Measurements from ENCODE around the gene CD96. TPM values are rescaled to one million over a fixed set of nuclear protein-coding genes. Genes with fewer than 3 reads are reported as not detected.
"Not testable (repeated sequence)": the region's sequence is repeated elsewhere in the genome, so short reads cannot be mapped to it uniquely, and the experiment has no call there.

The CD96 gene
- 0.33 TPM for polyA plus RNA-seq (ENCODE audit: insufficient read length)

GRCh38 chr3:111541911-111542483 lies at the start of gene CD96:
Gene CD96, plus strand, starts transcription at chr3:111542197. Its CDS starts 52 bp downstream, at chr3:111542249.
- DNase-seq (ENCODE audit: low read depth) = no peak

- no peak for DNase-seq (ENCODE audit: low read depth)
Observed at GRCh38 chr3:111493276-111493675, 48.7 kb upstream of the CD96 start.

DNA sequence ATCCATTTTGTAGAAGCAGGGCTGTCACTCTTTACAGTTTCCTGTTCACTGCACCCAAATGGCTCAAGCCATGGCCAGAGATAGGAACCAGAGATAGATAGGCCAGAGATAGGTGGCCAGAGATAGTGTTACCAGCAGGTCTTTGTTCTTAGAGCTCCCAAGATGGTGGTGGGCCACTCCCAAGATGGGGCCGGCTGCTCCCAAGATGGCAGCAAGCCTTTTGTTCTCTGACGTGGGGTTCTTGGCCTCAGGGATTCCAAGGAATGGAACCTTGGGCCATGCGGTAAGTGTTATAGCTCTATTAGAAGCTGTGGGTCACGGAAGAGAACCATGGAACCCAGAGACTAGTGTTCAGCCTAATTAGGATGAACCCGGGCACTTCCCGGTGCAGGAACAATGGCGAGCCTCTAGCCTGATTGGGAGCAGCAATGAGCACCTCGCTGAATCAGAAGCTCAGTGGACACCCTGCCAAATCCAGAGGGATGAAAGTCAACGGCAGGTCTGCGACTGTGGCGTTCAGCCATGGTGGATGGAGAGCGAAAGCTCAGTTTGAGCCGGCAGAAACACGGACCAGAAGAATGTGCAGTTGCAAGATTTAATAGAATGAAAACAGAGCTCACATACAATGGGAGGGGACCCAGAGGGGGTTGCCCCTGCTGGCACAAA lies 45.0 kb upstream of the CD96 start:
- no peak for DNase-seq (ENCODE audit: low read depth)

GRCh38 chr3:111498022-111498421 lies 44.0 kb upstream of the CD96 start:
- no peak for DNase-seq (ENCODE audit: low read depth)

DNA sequence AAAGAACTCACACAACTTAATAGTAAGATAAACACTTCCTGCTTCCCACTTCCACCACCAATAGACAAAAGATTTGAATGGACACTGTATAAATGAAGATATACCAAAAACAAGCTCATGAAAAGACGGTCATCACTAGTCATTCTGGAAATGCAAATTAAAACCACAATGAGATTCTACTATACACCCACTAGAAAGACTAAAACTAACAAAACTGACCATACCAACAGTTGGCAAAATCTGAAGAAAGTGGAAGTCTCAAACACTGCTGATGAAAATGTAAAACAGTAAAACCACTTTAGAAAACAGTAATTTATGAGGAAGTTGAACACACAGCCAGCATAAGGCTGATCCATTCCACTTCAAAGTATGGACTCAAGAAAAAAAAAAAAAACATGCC lies 35.6 kb upstream of the CD96 start:
- no peak for DNase-seq (ENCODE audit: low read depth)

DNA sequence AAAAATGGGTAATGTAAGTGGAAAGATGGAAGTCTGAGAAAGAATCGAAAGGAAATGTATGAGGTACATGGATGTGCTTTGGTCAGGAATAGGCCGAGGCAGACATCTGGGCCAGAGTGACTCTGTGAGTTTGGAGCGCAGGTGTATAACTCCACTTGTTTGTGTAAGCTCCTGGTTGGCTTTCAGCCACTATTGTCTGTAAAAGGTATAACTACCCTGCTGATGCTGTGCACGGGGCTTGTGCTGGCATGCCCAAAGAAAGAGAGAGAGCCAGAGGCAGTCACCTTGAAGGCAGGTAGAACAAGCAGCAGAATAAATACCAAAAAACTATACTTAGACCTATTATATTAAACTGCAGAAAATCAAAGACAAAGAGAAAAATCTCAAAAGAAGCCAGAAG lies 32.7 kb upstream of the CD96 start:
- DNase-seq (ENCODE audit: low read depth) = no peak

GRCh38 chr3:111517801-111518200 lies 24.2 kb upstream of the CD96 start:
- DNase-seq (ENCODE audit: low read depth) = no peak

DNA sequence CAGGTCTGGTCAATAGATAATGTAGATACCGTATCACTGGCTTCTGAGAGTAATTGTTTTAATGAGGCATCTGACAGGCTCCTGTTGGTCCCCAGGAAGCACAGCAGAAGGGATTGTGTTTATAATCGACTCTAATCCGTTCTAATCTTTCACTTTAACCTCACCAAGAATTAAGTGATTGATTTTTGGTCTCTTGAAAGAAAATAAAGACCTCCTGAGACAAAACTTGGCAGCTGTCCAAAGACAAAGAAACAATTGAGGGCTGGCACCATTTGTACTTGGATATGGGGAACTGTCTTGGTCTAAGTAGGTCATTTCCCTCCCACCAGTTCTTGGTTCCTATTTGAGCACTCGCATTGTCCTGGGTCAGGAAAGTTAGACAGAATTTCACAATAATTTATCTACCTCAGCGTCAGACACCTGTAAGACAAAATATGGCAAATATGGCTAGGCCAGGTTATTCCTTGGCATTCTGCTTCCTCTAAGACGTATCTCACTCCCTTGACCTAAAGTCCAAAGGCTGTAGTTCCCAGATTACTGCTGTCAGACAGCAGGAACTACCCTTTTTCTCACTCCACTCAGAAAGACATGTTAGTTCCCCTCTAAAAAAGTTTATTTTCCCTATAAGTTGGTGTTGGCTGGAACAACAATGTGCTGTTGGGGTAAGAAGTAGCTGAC lies 22.7 kb upstream of the CD96 start:
- no peak for DNase-seq (ENCODE audit: low read depth)

- DNase-seq (ENCODE audit: low read depth) = no peak
Observed at GRCh38 chr3:111521891-111522290, 20.1 kb upstream of the CD96 start.

- not testable (repeated sequence) for DNase-seq (ENCODE audit: low read depth)
Observed at GRCh38 chr3:111524486-111524885, 17.5 kb upstream of the CD96 start.

DNA sequence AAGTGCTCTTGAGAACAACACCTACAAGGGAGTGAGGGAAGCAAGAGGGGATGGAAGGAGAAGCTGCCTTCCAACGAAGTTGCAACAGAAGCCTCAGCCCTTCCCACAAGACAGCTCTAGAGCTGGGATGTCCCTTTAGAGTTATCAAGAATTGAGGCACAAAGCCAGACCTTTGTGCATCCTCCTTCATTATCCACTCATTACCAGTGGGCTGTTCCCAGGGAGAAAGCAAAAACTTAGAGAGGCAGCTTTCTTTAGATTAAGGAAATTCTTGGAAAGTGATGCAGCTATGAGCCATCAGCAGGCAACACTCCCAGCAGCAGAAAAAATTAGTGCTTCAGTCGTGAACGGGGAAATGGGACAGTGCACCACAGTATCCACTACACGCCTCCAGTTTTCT lies 10.6 kb upstream of the CD96 start:
- no peak for DNase-seq (ENCODE audit: low read depth)

- DNase-seq (ENCODE audit: low read depth) = no peak
Observed at GRCh38 chr3:111534701-111535100, 7.3 kb upstream of the CD96 start.

- no peak for DNase-seq (ENCODE audit: low read depth)
Observed at GRCh38 chr3:111538111-111538510, 3.9 kb upstream of the CD96 start.

DNA sequence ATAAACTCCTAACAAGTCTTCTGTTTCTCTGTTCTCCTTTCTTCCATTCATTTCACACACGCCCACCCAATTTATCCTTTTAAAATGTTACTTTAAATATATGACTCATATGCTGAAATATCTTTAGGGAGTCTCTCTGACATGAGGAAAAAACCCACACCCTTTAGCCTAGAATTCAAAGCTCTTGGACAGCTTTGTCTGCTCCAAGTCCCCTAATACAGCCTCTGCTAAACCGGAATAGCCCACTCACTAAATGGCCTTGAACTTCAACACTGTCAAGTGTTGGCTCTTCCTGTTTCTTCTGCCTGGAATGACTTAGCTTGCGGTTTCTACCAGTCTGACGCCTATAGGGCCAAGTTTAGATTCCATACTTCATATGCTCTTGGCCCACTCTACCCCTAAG lies 3.3 kb upstream of the CD96 start:
- DNase-seq (ENCODE audit: low read depth) = no peak

GRCh38 chr3:111539351-111540331 lies 2.4 kb upstream of the CD96 start:
- DNase-seq (ENCODE audit: low read depth) = no peak

- DNase-seq (ENCODE audit: low read depth) = no peak
Observed at GRCh38 chr3:111541391-111541790, 606 bp upstream of the CD96 start.

DNA sequence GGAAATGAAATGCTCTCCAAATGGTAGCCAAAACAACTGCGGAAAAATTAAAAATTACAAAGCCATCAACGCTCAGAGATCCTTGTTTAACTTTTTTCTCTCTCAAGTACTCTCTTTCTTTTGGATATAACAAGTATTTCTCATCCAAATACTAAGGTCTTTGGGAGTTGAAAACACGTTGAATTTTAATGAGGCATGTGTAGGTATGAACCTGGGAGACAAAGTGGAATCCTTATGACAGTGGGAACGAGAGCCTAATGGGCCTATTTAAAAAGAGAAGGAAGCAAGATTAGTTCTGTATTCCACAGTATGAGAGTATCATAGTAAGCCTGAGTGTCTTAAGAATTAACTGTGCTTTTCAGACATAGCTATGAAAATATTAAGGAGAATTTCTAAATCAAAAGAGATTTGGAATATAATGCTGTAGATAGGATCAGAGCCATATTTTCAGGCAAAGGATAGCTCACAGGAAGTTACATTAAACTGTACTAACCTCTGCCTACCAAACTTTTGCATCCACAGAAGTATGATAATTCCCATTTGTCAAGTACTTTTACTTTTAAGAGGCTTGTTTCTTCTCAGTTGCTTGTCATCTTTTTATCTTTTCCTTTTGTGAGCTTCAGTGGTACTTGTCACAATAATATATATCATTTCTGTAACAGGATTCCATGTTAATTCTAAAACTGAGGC lies 759 bp downstream of the CD96 start:
- DNase-seq (ENCODE audit: low read depth) = no peak

DNA sequence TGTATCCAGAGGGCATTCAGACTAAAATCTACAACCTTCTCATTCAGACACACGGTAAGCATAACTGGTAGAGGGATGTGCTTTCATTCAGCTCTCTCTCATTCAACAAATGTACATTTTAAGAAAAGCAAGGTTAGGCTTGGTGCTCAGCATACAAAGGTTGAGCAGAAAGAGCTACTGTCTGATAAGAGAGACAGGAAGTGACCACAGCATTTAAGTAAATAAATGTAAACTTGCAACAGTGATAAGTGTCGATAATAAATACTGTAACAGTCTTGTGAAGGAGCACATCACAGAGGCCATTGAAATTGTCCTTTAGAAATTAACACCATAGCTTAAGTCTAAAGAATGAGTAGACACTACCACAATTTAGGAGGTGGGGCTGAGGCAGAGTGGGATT lies 3.4 kb downstream of the CD96 start:
- no peak for DNase-seq (ENCODE audit: low read depth)

GRCh38 chr3:111547631-111548030 lies 5.6 kb downstream of the CD96 start:
- no peak for DNase-seq (ENCODE audit: low read depth)

DNA sequence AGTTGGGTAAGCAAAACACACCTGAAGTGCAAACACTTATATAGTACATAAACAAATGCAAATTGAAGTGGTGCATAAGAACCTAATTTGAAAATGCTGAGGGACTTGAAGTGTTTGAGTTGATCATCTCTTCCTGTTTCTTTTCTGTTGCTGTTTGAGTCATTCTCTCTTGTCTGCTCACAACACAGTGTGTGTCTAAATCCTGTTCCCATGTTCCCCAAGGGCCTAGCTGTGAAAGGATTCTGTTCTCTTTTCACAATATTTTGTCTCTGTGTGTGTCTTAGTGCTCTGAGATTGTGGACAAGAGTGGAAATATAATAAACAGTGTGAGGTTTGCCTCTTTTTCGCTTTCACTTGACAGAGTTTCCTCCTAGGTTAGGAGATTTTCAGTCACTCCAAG lies 6.1 kb downstream of the CD96 start:
- DNase-seq (ENCODE audit: low read depth) = no peak

DNA sequence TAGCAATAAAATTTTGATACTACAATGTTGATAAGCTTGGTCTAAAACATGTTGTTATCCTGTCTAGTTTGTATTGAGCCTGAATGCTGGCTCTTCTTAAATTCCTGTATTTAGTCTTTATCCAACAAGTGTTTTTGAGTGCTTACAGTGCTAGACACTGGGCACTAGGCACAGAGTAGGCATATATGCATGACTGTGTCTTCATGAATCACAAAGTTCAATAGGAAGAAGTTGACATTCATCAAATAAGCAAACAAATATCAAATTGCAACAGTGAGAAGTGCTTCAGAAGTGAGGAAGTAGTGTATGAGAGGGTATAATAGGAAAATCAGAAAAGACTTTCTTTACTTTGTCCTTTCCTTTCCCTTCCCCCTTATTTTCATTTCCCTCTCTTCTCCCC lies 6.8 kb downstream of the CD96 start:
- DNase-seq (ENCODE audit: low read depth) = no peak
